Bronchial epithelial cell (primary cell): ENCODE results near the gene ELK1. TPM values are rescaled to one million over a fixed set of nuclear protein-coding genes. Genes with fewer than 3 reads are reported as not detected.
A peak's percentile ranks its signal among the peaks of the same experiment; 100 is the strongest.

Source experiments
- DNase-seq: peaks from one replicate; pipeline ENCODE4 v3.0.0-alpha.2; 2010; ENCODE audit warnings: low read depth
- FAIRE-seq: peaks from 2 replicates; lab custom pipeline; 2011; peaks lifted over from hg19 to GRCh38; lab: Jason Lieb, UNC
- H3K27me3 ChIP-seq: 2 replicates; pipeline ENCODE4 v1.5.1; 2011; ENCODE audit warnings: low read length; ENCODE audit not compliant: control insufficient read depth, insufficient read depth
- H3K36me3 ChIP-seq: 2 replicates; pipeline ENCODE4 v1.5.1; 2011; ENCODE audit warnings: low read length; ENCODE audit not compliant: control insufficient read depth, insufficient read depth
- H3K4me3 ChIP-seq: 2 replicates; pipeline ENCODE4 v1.5.1; 2011; ENCODE audit warnings: mild to moderate bottlenecking, low read depth, low read length, control low read depth
- CTCF ChIP-seq: IDR thresholded peaks from 2 replicates; pipeline ENCODE4 v1.5.1; 2011; ENCODE audit warnings: mild to moderate bottlenecking, moderate library complexity, low read length, control low read depth, inconsistent platforms; ENCODE audit not compliant: insufficient read depth, severe bottlenecking
- total RNA-seq: library from RNA; depleted of rRNA; stranded (reverse); fragments of >200 nt; gene quantifications from 2 replicates; pipeline ENCODE4 v1.2.1, GENCODE V29; 2014

The ELK1 gene
- total RNA-seq, 1 donor from 2014 or later: 9.5 TPM

GRCh38 chrX:47614618-47615017 is 35.7 kb downstream of the ELK1 start:
- TF ChIP-seq CTCF: no peak
- Histone ChIP-seq H3K27me3 (no peaks in the 10 kb centered on the region), H3K36me3 (no peaks in the 10 kb centered on the region), H3K4me3 (no peak overlapping the region)
- FAIRE-seq: no peak
- no peak for DNase-seq

- no peak overlapping the region for H3K4me3 ChIP-seq
- no peaks in the 10 kb centered on the region for H3K27me3 ChIP-seq
- no peak for DNase-seq
- TF ChIP-seq CTCF: no peak
- peak; percentile 40 for FAIRE-seq
- no peaks in the 10 kb centered on the region for H3K36me3 ChIP-seq
Measured at GRCh38 chrX:47613082-47613481, 37.3 kb downstream of the ELK1 start.

- no peaks in the 10 kb centered on the region for H3K36me3 ChIP-seq
- no peak for DNase-seq
- no peak for TF ChIP-seq CTCF
- H3K27me3 ChIP-seq: no peaks in the 10 kb centered on the region
- FAIRE-seq: no peak
- H3K4me3 ChIP-seq: no peak overlapping the region
Measured at GRCh38 chrX:47612418-47612817, 37.9 kb downstream of the ELK1 start.

GRCh38 chrX:47611926-47612325 is 38.4 kb downstream of the ELK1 start:
- Histone ChIP-seq H3K4me3 (no peak overlapping the region), H3K36me3 (no peaks in the 10 kb centered on the region), H3K27me3 (no peaks in the 10 kb centered on the region)
- FAIRE-seq (no peak), DNase-seq (no peak)
- no peak for TF ChIP-seq CTCF

GRCh38 chrX:47611489-47611888 is 38.9 kb downstream of the ELK1 start:
- FAIRE-seq: no peak
- Histone ChIP-seq H3K27me3 (no peaks in the 10 kb centered on the region), H3K36me3 (no peaks in the 10 kb centered on the region), H3K4me3 (no peak overlapping the region)
- TF ChIP-seq CTCF: no peak
- no peak for DNase-seq

GRCh38 chrX:47610511-47610910 is 39.9 kb downstream of the ELK1 start:
- FAIRE-seq (no peak), DNase-seq (peak; percentile 5)
- H3K27me3 ChIP-seq: no peaks in the 10 kb centered on the region
- H3K36me3 ChIP-seq: no peaks in the 10 kb centered on the region
- TF ChIP-seq CTCF: no peak
- no peak overlapping the region for H3K4me3 ChIP-seq
